Measurements from ENCODE around the gene ENTPD7. TPM values are rescaled to one million over a fixed set of nuclear protein-coding genes. Genes with fewer than 3 reads are reported as not detected.
A peak's percentile ranks its signal among the peaks of the same experiment; 100 is the strongest.
"Not testable (repeated sequence)": the region's sequence is repeated elsewhere in the genome, so short reads cannot be mapped to it uniquely, and the experiment has no call there.

ENTPD7 gene
- total RNA-seq: 2.5 TPM
- long read RNA-seq, partial matches to known transcripts: 0 of 2 reads
- long read RNA-seq, other reads (novel, unspliced or antisense): 1 of 2 reads

- intact Hi-C loops (cut with DNase I): loop anchor here (1.0 kb wide), 1 partner anchor 38 kb away; no protein-coding TSS in a partner anchor
- peak; percentile 99 for DNase-seq (ENCODE audit: low spot score)
These were observed at the start of gene ENTPD7 for GRCh38 chr10:99659031-99659867. Gene ENTPD7 (plus strand): TSS chr10:99659509. CDS start chr10:99659957, 448 bp downstream.

GRCh38 chr10:99610221-99610620, 49.1 kb upstream of the ENTPD7 start:
- no peak for DNase-seq (ENCODE audit: low spot score)
- intact Hi-C loops (cut with DNase I): loop anchor here (2.0 kb wide), 1 partner anchor 173 kb away; no protein-coding TSS in a partner anchor

GRCh38 chr10:99611326-99611725, 48.0 kb upstream of the ENTPD7 start:
- intact Hi-C loops (cut with DNase I): loop anchor here (2.0 kb wide), 1 partner anchor 175 kb away; no protein-coding TSS in a partner anchor
- no peak for DNase-seq (ENCODE audit: low spot score)

- intact Hi-C loops (cut with DNase I): loop anchor here (2.0 kb wide), 1 partner anchor 219 kb away; no protein-coding TSS in a partner anchor
- no peak for DNase-seq (ENCODE audit: low spot score)
These were observed 47.0 kb upstream of the ENTPD7 start for GRCh38 chr10:99612167-99612831.

- intact Hi-C loops (cut with DNase I): no loop called here
- no peak for DNase-seq (ENCODE audit: low spot score)
These were observed 43.9 kb upstream of the ENTPD7 start for GRCh38 chr10:99615426-99615825.

- no peak for DNase-seq (ENCODE audit: low spot score)
- intact Hi-C loops (cut with DNase I): no loop called here
These were observed 41.6 kb upstream of the ENTPD7 start for GRCh38 chr10:99617696-99618095.

- DNase-seq (ENCODE audit: low spot score): no peak
- intact Hi-C loops (cut with DNase I): no loop called here
These were observed 40.1 kb upstream of the ENTPD7 start for GRCh38 chr10:99619090-99619800.

- intact Hi-C loops (cut with DNase I): no loop called here
- DNase-seq (ENCODE audit: low spot score): peak; percentile 97
These were observed 39.2 kb upstream of the ENTPD7 start, which contains the start of gene SLC25A28 for GRCh38 chr10:99619851-99620710. Gene SLC25A28 (minus strand): TSS chr10:99620439. CDS start chr10:99620335, 104 bp downstream.

GRCh38 chr10:99620711-99621453, 38.4 kb upstream of the ENTPD7 start:
- intact Hi-C loops (cut with DNase I): loop anchor here (1.0 kb wide), 1 partner anchor 38 kb away; the partner anchor contains the start of gene ENTPD7
- DNase-seq (ENCODE audit: low spot score): peak; percentile 97

GRCh38 chr10:99621454-99622251, 37.7 kb upstream of the ENTPD7 start:
- DNase-seq (ENCODE audit: low spot score): no peak
- intact Hi-C loops (cut with DNase I): loop anchor here (1.0 kb wide), 1 partner anchor 38 kb away; the partner anchor contains the start of gene ENTPD7

GRCh38 chr10:99623919-99624318, 35.4 kb upstream of the ENTPD7 start:
- DNase-seq (ENCODE audit: low spot score): no peak
- intact Hi-C loops (cut with DNase I): no loop called here

- intact Hi-C loops (cut with DNase I); DNase-seq (ENCODE audit: low spot score): not testable (repeated sequence)
These were observed 34.2 kb upstream of the ENTPD7 start for GRCh38 chr10:99625124-99625523.

GRCh38 chr10:99628923-99629624, 30.2 kb upstream of the ENTPD7 start:
- no peak for DNase-seq (ENCODE audit: low spot score)
- intact Hi-C loops (cut with DNase I): no loop called here

- DNase-seq (ENCODE audit: low spot score): no peak
- intact Hi-C loops (cut with DNase I): no loop called here
These were observed 29.7 kb upstream of the ENTPD7 start for GRCh38 chr10:99629625-99629978.

GRCh38 chr10:99630433-99630832, 28.9 kb upstream of the ENTPD7 start:
- DNase-seq (ENCODE audit: low spot score): no peak
- intact Hi-C loops (cut with DNase I): loop anchor here (2.0 kb wide), 1 partner anchor 80 kb away; no protein-coding TSS in a partner anchor

GRCh38 chr10:99630991-99631390, 28.3 kb upstream of the ENTPD7 start:
- intact Hi-C loops (cut with DNase I): loop anchor here (2.0 kb wide), 1 partner anchor 80 kb away; no protein-coding TSS in a partner anchor
- no peak for DNase-seq (ENCODE audit: low spot score)

Measured in cardiac septum (tissue), 1 donor.